SH-SY5Y (cell line): Measurements from ENCODE around the gene ZNF316.

Source experiments
- GATA2 ChIP-seq: IDR thresholded peaks from 2 replicates; pipeline ENCODE4 v1.6.1; 2011; ENCODE audit warnings: mild to moderate bottlenecking, low read depth, low read length
- GATA3 ChIP-seq: IDR thresholded peaks from 2 replicates; pipeline ENCODE4 v1.6.1; 2011; ENCODE audit warnings: low read depth, mild to moderate bottlenecking, low read length, moderate library complexity

The ZNF316 gene

GRCh38 chr7:6675807-6676405, 38.8 kb downstream of the ZNF316 start:
- TF ChIP-seq GATA3 (no peak), GATA2 (no peak)

GRCh38 chr7:6680146-6680545, 43.0 kb downstream of the ZNF316 start:
- no peak for TF ChIP-seq GATA3
- no peak for TF ChIP-seq GATA2

GRCh38 chr7:6691103-6691502, 54.0 kb downstream of the ZNF316 start:
- no peak for TF ChIP-seq GATA3
- no peak for TF ChIP-seq GATA2

- TF ChIP-seq GATA3 (no peak), GATA2 (no peak)
Measured at GRCh38 chr7:6691609-6692106, 54.5 kb downstream of the ZNF316 start.

GRCh38 chr7:6700793-6701192, 63.7 kb downstream of the ZNF316 start:
- TF ChIP-seq GATA3, result no peak

GRCh38 chr7:6701860-6702259, 64.7 kb downstream of the ZNF316 start:
- TF ChIP-seq GATA3, result no peak
- TF ChIP-seq GATA2, result no peak
